Panc1 (cell line): ENCODE results near the gene ERO1B. TPM values are rescaled to one million over a fixed set of nuclear protein-coding genes. Genes with fewer than 3 reads are reported as not detected.

Experiments
- ATAC-seq: fragments of 200-7000 bp; cut with Tn5 transposase; 2 replicates; pipeline ENCODE4 v1.9.1; 2020; ENCODE audit warnings: mild to moderate bottlenecking, moderate library complexity
- BruUV-seq: library from RNA; stranded (reverse); fragments of 400-500 nt; replicated peaks from 2 replicates; lab custom pipeline; 2021; lab: Mats Ljungman, UMichigan
- CTCF ChIA-PET: fragments of 300-600 bp; sonication (Branson Sonifier 250); formaldehyde crosslinking; loops from one replicate; lab custom pipeline; 2022; ENCODE audit warnings: antibody characterized with exemption; lab: Charles Lee
- POLR2A ChIA-PET: fragments of 300-600 bp; sonication (Branson Sonifier 250); formaldehyde crosslinking; loops from one replicate; lab custom pipeline; 2022; ENCODE audit warnings: antibody characterized with exemption; lab: Charles Lee
- DNase-seq: peaks from one replicate; pipeline ENCODE4 v3.0.0-alpha.2; 2010; ENCODE audit warnings: low read depth, low spot score
- H3K27ac ChIP-seq: 2 replicates; pipeline ENCODE4 v1.5.1; 2011; ENCODE audit warnings: mild to moderate bottlenecking, low read length, inconsistent platforms
- H3K27me3 ChIP-seq: fragments of 200-500 bp; sonication (Bioruptor generic); 2 replicates; pipeline ENCODE4 v1.6.0; 2014; ENCODE audit warnings: low read length, inconsistent platforms; ENCODE audit not compliant: control insufficient read depth, insufficient read depth
- H3K36me3 ChIP-seq: fragments of 200-500 bp; sonication (Bioruptor generic); 2 replicates; pipeline ENCODE4 v1.5.1; 2014; ENCODE audit warnings: inconsistent platforms, mild to moderate bottlenecking, low read length, moderate library complexity; ENCODE audit not compliant: control insufficient read depth, insufficient read depth
- H3K4me1 ChIP-seq: 2 replicates; pipeline ENCODE4 v1.5.1; 2011; ENCODE audit warnings: inconsistent platforms, mild to moderate bottlenecking, low read length, moderate library complexity; ENCODE audit not compliant: control insufficient read depth, insufficient read depth
- H3K4me3 ChIP-seq, 2 experiments: 2 replicates each; pipeline ENCODE4 v1.5.1; 2011 to 2012; ENCODE audit warnings: low read depth in 2 of 2, low read length in 2 of 2, mild to moderate bottlenecking in 2 of 2, inconsistent platforms in 1 of 2, moderate library complexity in 1 of 2
- H3K9me3 ChIP-seq: fragments of 200-500 bp; sonication (Bioruptor generic); 2 replicates; pipeline ENCODE4 v1.5.1; 2014; ENCODE audit warnings: low read depth, mild to moderate bottlenecking, inconsistent platforms, low read length, moderate library complexity; ENCODE audit not compliant: control insufficient read depth, insufficient read depth
- POLR2AphosphoS5 ChIP-seq: IDR thresholded peaks from 2 replicates; pipeline ENCODE4 v1.6.1; 2012; ENCODE audit warnings: mild to moderate bottlenecking, low read depth, low read length, moderate library complexity
- SIN3A ChIP-seq: IDR thresholded peaks from 2 replicates; pipeline ENCODE4 v1.6.1; 2012; ENCODE audit warnings: low read depth, mild to moderate bottlenecking, low read length, moderate library complexity, borderline replicate concordance; ENCODE audit not compliant: insufficient read depth
- TCF7L2 ChIP-seq: IDR thresholded peaks from 2 replicates; pipeline ENCODE4 v1.6.1; 2011; ENCODE audit warnings: mild to moderate bottlenecking, low read depth, low read length, inconsistent platforms
- in situ Hi-C: cut with HindIII; loops from 2 replicates; pipeline ENCODE4 v1.10.0; 2016; ENCODE audit warnings: low sequenced_read_pairs, low pct_unique_long_range_greater_than_20kb
- intact Hi-C: fragments of 100-400 bp; cut with micrococcal nuclease; formaldehyde crosslinking; loops from one replicate; pipeline ENCODE4 v1.10.0; 2022; ENCODE audit not compliant: unreplicated experiment
- total RNA-seq: library from RNA; stranded (reverse); gene quantifications from one replicate; pipeline ENCODE4 v1.2.1, GENCODE V29; 2021; ENCODE audit not compliant: unreplicated experiment
- TF ChIP-seq, protein P1 (sequence below): fragments of 450-650 bp; IDR thresholded peaks from 2 replicates; pipeline ENCODE4 v1.5.1; 2017; ENCODE audit warnings: mild to moderate bottlenecking
- TF ChIP-seq, protein P2 (sequence below), 2 experiments: IDR thresholded peaks; 2 replicates each; pipeline ENCODE4 v1.6.1; 2011 to 2012; ENCODE audit warnings: low read depth in 2 of 2, control low read depth in 1 of 2, low read length in 1 of 2, mild to moderate bottlenecking in 1 of 2, moderate library complexity in 1 of 2; ENCODE audit not compliant: insufficient read depth in 1 of 2

ERO1B gene
- total RNA-seq, 1 experiment from 2014 or later = 19.9 TPM

GRCh38 chr1:236257216-236257615 is 24.5 kb downstream of the ERO1B start:
- BruUV-seq = no TSS peak
- ATAC-seq (no peak), DNase-seq (no peak)
- in situ Hi-C loops (no loop called here), intact Hi-C loops (no loop called here)
- H3K27me3 ChIP-seq = no peaks in the 10 kb centered on the region
- CTCF ChIA-PET = no interaction called here
- H3K4me3 ChIP-seq = no peak overlapping the region
- POLR2A ChIA-PET = no interaction called here
- no peaks in the 10 kb centered on the region; the same call in 1 of the 2 replicates for H3K9me3 ChIP-seq
- H3K27ac ChIP-seq = no peak overlapping the region
- TF ChIP-seq SIN3A (no peak), TCF7L2 (no peak), POLR2AphosphoS5 (no peak)
- TF ChIP-seq, protein P1, sequence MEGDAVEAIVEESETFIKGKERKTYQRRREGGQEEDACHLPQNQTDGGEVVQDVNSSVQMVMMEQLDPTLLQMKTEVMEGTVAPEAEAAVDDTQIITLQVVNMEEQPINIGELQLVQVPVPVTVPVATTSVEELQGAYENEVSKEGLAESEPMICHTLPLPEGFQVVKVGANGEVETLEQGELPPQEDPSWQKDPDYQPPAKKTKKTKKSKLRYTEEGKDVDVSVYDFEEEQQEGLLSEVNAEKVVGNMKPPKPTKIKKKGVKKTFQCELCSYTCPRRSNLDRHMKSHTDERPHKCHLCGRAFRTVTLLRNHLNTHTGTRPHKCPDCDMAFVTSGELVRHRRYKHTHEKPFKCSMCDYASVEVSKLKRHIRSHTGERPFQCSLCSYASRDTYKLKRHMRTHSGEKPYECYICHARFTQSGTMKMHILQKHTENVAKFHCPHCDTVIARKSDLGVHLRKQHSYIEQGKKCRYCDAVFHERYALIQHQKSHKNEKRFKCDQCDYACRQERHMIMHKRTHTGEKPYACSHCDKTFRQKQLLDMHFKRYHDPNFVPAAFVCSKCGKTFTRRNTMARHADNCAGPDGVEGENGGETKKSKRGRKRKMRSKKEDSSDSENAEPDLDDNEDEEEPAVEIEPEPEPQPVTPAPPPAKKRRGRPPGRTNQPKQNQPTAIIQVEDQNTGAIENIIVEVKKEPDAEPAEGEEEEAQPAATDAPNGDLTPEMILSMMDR = no peak
- TF ChIP-seq, protein P2, sequence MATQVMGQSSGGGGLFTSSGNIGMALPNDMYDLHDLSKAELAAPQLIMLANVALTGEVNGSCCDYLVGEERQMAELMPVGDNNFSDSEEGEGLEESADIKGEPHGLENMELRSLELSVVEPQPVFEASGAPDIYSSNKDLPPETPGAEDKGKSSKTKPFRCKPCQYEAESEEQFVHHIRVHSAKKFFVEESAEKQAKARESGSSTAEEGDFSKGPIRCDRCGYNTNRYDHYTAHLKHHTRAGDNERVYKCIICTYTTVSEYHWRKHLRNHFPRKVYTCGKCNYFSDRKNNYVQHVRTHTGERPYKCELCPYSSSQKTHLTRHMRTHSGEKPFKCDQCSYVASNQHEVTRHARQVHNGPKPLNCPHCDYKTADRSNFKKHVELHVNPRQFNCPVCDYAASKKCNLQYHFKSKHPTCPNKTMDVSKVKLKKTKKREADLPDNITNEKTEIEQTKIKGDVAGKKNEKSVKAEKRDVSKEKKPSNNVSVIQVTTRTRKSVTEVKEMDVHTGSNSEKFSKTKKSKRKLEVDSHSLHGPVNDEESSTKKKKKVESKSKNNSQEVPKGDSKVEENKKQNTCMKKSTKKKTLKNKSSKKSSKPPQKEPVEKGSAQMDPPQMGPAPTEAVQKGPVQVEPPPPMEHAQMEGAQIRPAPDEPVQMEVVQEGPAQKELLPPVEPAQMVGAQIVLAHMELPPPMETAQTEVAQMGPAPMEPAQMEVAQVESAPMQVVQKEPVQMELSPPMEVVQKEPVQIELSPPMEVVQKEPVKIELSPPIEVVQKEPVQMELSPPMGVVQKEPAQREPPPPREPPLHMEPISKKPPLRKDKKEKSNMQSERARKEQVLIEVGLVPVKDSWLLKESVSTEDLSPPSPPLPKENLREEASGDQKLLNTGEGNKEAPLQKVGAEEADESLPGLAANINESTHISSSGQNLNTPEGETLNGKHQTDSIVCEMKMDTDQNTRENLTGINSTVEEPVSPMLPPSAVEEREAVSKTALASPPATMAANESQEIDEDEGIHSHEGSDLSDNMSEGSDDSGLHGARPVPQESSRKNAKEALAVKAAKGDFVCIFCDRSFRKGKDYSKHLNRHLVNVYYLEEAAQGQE (IDR thresholded peaks at IDR 0.05; ENCODE audit: insufficient read depth in 1 of 2, low read depth in 2 of 2, low read length in 1 of 2) = no peak
- no peaks in the 10 kb centered on the region for H3K36me3 ChIP-seq
- H3K4me1 ChIP-seq = no peaks in the 10 kb centered on the region

DNA sequence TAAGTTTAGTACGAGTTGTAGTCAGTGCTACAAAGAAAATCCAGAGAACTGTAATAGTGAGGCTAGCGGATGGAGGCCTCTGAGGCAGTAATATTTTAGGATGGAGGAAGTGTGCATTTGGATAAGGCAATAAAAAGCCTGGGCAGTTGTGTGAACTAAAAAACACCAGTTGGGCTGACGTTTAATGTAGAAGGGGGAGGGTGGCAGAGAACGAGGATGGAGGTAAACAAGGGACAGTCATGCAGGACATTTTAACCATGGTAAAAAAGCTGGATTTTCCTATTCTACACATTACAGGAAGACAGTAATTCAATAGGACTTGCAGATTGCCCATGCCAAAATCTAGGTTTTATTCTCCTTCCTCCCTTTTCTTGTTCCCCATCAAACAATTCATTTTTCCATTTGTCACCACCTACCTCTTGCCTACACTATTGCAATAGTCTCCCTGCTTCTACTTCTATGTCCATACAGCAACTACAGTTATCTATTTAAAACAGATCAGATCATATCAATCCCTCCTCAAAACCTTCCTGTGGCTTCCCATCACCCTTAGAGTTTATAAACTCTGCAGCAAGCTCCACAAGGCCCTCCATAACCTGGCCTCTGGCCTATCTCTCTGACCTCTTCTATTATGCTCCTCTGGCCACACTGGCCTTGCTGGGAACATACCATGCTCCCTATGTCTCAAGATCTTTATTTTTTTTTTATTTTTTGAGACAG is 27.7 kb downstream of the ERO1B start:
- TF ChIP-seq TCF7L2 = no peak
- in situ Hi-C loops = no loop called here
- H3K9me3 ChIP-seq = no peaks in the 10 kb centered on the region
- DNase-seq (no peak), ATAC-seq (no peak)
- no peaks in the 10 kb centered on the region for H3K27me3 ChIP-seq
- BruUV-seq = no TSS peak
- ChIA-PET CTCF (no interaction called here), POLR2A (interaction anchor here (0.6 kb wide), 1 partner anchor 235 kb away, joined by 3 read pairs; no protein-coding TSS in a partner anchor)
- H3K36me3 ChIP-seq = peaks cover 5% of the 10 kb centered on the region; the same call in 1 of the 2 replicates
- intact Hi-C loops = no loop called here
- no peaks in the 10 kb centered on the region for H3K4me1 ChIP-seq
- no peak overlapping the region for H3K4me3 ChIP-seq
- no peak overlapping the region for H3K27ac ChIP-seq

- Histone ChIP-seq H3K4me3 (no peak overlapping the region), H3K27me3 (no peaks in the 10 kb centered on the region), H3K36me3 (peaks cover 5% of the 10 kb centered on the region; the same call in 1 of the 2 replicates), H3K27ac (no peak overlapping the region), H3K9me3 (no peaks in the 10 kb centered on the region), H3K4me1 (no peaks in the 10 kb centered on the region)
- in situ Hi-C loops (no loop called here), intact Hi-C loops (no loop called here)
- DNase-seq (no peak), ATAC-seq (no peak)
- BruUV-seq = no TSS peak
- ChIA-PET CTCF (no interaction called here), POLR2A (interaction anchor here (0.6 kb wide), 1 partner anchor 86 kb away, joined by 3 read pairs; no protein-coding TSS in a partner anchor)
- TF ChIP-seq, protein P2 (IDR thresholded peaks at IDR 0.05; ENCODE audit: insufficient read depth in 1 of 2, low read depth in 2 of 2, low read length in 1 of 2) = no peak
Measured at GRCh38 chr1:236253119-236253518, 28.6 kb downstream of the ERO1B start.
